Thyroid gland (tissue), 4 donors: ENCODE results near the gene ABHD5.

Experiments used
- CTCF ChIP-seq, 6 experiments: fragments of 200-600 bp in 3 of 6; fragments of 450-650 bp in 3 of 6; sonication (generic) in 3 of 6; IDR thresholded peaks; one replicate each; pipeline ENCODE4 v1.5.1; 2016 to 2019; ENCODE audit warnings: antibody characterized with exemption in 6 of 6, mild to moderate bottlenecking in 2 of 6, inconsistent platforms in 1 of 6, moderate library complexity in 1 of 6
- POLR2A ChIP-seq, 2 donors: fragments of 450-650 bp; IDR thresholded peaks; one replicate each; pipeline ENCODE4 v1.6.1; 2017; ENCODE audit warnings: antibody characterized with exemption in 2 of 2, mild to moderate bottlenecking in 2 of 2, moderate library complexity in 1 of 2

DNA sequence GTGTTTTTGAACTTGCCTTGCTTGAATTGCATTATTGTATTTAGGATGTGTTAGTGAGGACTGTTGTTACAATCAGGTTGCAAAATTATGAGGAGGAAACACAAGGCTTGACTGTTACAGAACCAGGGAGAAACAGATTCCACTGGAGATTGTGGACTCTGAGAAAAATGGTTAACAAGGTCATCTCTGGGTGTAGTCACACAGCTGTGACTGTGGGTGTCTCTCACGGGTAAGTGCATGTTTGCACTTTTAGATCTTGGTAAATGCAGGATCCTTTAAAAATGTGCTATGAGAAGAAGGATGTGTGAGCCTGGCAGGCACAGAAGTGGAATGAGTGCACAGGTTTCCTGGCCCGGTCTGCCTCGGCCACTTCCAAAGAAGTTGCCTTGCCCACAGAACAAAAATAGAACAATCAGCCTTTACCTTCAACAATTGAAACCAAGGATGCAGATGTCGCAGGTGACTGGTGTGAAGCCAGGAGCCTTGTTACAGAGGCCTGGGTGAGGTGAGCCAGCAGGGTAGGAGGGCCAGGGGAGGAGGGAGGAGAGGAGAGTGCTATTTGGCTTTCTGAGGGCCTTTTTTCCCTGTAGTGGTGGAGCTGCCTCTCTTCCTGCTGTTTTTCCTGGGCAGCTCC is 68.0 kb downstream of the ABHD5 start:
- TF ChIP-seq POLR2A (IDR thresholded peaks at IDR 0.05) (no peak), CTCF (IDR thresholded peaks at IDR 0.05) (no peak)
